GM20000 (cell line): ENCODE measurements around the gene ATG101.

Experiments
- DNase-seq: peaks from one replicate; pipeline ENCODE4 v3.0.0; 2012; ENCODE audit warnings: low spot score
- TF ChIP-seq, protein P1 (sequence below): IDR thresholded peaks from 2 replicates; pipeline ENCODE4 v1.5.1; 2012; ENCODE audit warnings: mild to moderate bottlenecking, control low read depth; ENCODE audit errors: extremely low read depth, missing control alignments

Gene ATG101

GRCh38 chr12:52081263-52081733 lies 11.5 kb downstream of the ATG101 start:
- TF ChIP-seq, protein P1, sequence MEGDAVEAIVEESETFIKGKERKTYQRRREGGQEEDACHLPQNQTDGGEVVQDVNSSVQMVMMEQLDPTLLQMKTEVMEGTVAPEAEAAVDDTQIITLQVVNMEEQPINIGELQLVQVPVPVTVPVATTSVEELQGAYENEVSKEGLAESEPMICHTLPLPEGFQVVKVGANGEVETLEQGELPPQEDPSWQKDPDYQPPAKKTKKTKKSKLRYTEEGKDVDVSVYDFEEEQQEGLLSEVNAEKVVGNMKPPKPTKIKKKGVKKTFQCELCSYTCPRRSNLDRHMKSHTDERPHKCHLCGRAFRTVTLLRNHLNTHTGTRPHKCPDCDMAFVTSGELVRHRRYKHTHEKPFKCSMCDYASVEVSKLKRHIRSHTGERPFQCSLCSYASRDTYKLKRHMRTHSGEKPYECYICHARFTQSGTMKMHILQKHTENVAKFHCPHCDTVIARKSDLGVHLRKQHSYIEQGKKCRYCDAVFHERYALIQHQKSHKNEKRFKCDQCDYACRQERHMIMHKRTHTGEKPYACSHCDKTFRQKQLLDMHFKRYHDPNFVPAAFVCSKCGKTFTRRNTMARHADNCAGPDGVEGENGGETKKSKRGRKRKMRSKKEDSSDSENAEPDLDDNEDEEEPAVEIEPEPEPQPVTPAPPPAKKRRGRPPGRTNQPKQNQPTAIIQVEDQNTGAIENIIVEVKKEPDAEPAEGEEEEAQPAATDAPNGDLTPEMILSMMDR, result no peak
- peak; percentile 79 for DNase-seq

DNA sequence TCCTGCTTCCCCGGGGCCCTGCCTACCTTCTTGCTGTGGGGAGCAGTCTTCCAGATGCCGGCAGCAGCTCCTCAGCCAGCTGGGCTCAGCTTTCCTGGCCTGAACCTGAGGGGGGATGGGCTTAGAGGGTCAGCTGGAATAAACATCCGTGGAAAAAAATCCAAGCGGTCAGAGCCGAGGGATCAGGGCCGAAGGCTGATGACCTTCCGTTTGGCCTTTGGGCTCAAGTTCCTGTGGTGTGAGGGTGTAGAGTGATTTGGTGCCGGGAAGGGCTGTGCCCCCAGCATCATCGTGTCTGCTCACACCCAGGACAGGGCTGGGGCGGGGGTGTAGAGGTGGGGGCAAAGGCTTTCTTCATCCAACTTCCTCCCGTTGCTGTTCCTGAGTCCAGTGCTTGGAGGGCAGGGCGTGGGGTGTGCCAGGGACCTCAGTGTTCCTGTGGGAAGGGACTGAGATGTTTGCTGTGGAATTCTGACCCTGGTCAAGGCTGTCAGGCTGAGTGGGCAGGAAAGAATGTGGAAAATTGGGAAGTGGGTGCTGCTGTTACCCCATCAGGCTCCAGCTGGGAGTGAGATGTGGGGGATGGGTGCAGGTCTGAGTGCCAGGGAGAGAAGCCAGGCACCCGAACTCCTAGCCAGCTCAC lies 12.4 kb downstream of the ATG101 start:
- DNase-seq, result no peak
- TF ChIP-seq, protein P1, result no peak

- TF ChIP-seq, protein P1, result no peak
- DNase-seq, result no peak
These were observed 12.8 kb downstream of the ATG101 start for GRCh38 chr12:52082669-52082987.

DNA sequence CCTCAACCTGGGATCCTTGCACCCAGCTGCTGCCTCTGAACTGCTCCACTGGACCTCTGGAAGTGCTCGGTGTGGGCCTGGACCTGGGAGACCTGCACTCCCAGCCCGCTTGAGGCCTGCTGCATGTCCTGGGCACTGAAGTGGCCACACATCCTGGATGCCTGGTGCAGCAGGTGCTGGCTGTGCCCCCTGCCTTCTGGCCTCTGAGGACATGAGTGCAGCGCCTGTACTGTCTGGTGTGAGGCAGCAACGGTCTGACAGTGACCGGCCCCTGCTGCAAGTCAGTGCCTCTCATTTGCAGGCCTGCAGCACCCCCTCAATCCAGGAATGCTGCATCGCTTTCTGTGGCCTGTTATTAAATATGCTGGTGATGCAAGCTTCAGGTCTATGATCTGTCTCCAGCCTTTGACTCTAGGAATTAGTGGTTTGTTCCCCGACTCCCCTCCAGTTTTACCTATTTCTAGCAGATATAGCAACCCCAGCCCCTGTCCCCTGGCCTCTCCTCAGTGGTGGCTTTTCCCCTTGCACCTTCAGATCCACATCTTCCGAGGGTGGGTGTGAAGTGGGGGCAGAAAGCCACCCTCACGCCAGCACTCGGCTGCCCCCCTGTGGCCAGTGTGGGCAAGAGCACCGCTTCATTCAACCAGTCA lies 13.3 kb downstream of the ATG101 start:
- TF ChIP-seq, protein P1, result peak; percentile 93
- DNase-seq, result peak; percentile 87

- TF ChIP-seq, protein P1, result no peak
- no peak for DNase-seq
These were observed 13.8 kb downstream of the ATG101 start for GRCh38 chr12:52083638-52083996.

GRCh38 chr12:52084491-52085231 lies 14.9 kb downstream of the ATG101 start:
- TF ChIP-seq, protein P1, result no peak
- DNase-seq, result no peak

GRCh38 chr12:52085682-52086180 lies 16.0 kb downstream of the ATG101 start:
- TF ChIP-seq, protein P1, result no peak
- no peak for DNase-seq
